Breast epithelium (tissue), 3 donors: ENCODE results near the gene ACTR2.

ENCODE experiments used
- POLR2A ChIP-seq: fragments of 450-650 bp; IDR thresholded peaks from one replicate; pipeline ENCODE4 v1.6.1; 2016; ENCODE audit warnings: antibody characterized with exemption, mild to moderate bottlenecking, moderate library complexity
- POLR2AphosphoS5 ChIP-seq, 3 donors: sonication (generic); formaldehyde crosslinking; IDR thresholded peaks; one replicate each; pipeline ENCODE4 v1.6.1; 2017; ENCODE audit warnings: antibody characterized with exemption in 3 of 3
- TF ChIP-seq, protein P1 (sequence below), 3 donors: fragments of 450-650 bp; IDR thresholded peaks; one replicate each; pipeline ENCODE4 v1.5.1; 2016 to 2017; ENCODE audit warnings: antibody characterized with exemption in 3 of 3, mild to moderate bottlenecking in 3 of 3, moderate library complexity in 3 of 3

DNA sequence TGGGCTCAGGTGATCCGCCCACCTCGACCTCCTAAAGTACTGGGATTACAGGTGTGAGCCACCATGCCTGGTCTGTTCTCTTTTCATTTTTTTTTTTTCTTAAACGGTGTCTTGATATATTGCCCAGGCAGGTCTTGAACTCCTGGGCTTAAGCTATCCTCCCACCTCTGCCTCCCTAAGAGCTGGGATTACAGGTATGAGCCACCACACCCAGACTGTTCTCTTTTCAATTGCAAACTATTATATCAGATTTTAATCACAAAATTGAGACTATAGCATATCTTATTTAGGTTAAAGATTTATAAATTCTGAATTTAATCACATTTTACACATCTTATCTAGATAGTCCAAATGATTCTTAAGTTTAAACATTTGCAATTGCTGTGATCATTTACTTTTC, 15.5 kb upstream of the ACTR2 start:
- TF ChIP-seq POLR2AphosphoS5 (IDR thresholded peaks at IDR 0.05) (no peak), POLR2A (no peak)
- TF ChIP-seq, protein P1, sequence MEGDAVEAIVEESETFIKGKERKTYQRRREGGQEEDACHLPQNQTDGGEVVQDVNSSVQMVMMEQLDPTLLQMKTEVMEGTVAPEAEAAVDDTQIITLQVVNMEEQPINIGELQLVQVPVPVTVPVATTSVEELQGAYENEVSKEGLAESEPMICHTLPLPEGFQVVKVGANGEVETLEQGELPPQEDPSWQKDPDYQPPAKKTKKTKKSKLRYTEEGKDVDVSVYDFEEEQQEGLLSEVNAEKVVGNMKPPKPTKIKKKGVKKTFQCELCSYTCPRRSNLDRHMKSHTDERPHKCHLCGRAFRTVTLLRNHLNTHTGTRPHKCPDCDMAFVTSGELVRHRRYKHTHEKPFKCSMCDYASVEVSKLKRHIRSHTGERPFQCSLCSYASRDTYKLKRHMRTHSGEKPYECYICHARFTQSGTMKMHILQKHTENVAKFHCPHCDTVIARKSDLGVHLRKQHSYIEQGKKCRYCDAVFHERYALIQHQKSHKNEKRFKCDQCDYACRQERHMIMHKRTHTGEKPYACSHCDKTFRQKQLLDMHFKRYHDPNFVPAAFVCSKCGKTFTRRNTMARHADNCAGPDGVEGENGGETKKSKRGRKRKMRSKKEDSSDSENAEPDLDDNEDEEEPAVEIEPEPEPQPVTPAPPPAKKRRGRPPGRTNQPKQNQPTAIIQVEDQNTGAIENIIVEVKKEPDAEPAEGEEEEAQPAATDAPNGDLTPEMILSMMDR (IDR thresholded peaks at IDR 0.05): no peak
